Suppressor macrophage (primary cell): Measurements from ENCODE around the gene SLC17A7.
A peak's percentile ranks its signal among the peaks of the same experiment; 100 is the strongest.
"Not testable (repeated sequence)": the region's sequence is repeated elsewhere in the genome, so short reads cannot be mapped to it uniquely, and the experiment has no call there.

Experiments used
- DNase-seq, 4 experiments: peaks; one replicate each; pipeline ENCODE4 v3.0.0-alpha.2; 2020 to 2022

Gene SLC17A7

GRCh38 chr19:49469828-49470614, 28.7 kb upstream of the SLC17A7 start:
- peak; percentile 31 to 76 (median 66) for DNase-seq

- DNase-seq, result peak in 3 of 4 experiments; percentile 28 to 40 (median 37)
These were observed 27.6 kb upstream of the SLC17A7 start for GRCh38 chr19:49468746-49469447.

GRCh38 chr19:49468199-49468598, 26.9 kb upstream of the SLC17A7 start:
- DNase-seq, result no peak

GRCh38 chr19:49465371-49465770, 24.0 kb upstream of the SLC17A7 start:
- DNase-seq, result no peak

GRCh38 chr19:49463960-49464740, 22.8 kb upstream of the SLC17A7 start:
- no peak for DNase-seq

- no peak for DNase-seq
These were observed 21.2 kb upstream of the SLC17A7 start for GRCh38 chr19:49462492-49462891.

GRCh38 chr19:49461656-49462055, 20.3 kb upstream of the SLC17A7 start:
- no peak for DNase-seq

GRCh38 chr19:49461130-49461529, 19.8 kb upstream of the SLC17A7 start:
- DNase-seq, result not testable (repeated sequence)

GRCh38 chr19:49459388-49459787, 18.1 kb upstream of the SLC17A7 start:
- no peak for DNase-seq

- DNase-seq, result no peak
These were observed 17.2 kb upstream of the SLC17A7 start for GRCh38 chr19:49458567-49458903.

- peak in 1 of 4 experiments; percentile 25 for DNase-seq
These were observed 15.0 kb upstream of the SLC17A7 start for GRCh38 chr19:49456326-49456725.

GRCh38 chr19:49455773-49456172, 14.4 kb upstream of the SLC17A7 start:
- no peak for DNase-seq

GRCh38 chr19:49453757-49454240, 12.5 kb upstream of the SLC17A7 start:
- peak in 2 of 4 experiments; percentile 28 to 37 for DNase-seq

GRCh38 chr19:49453013-49453756, 11.9 kb upstream of the SLC17A7 start, which contains the start of gene ALDH16A1:
Gene ALDH16A1 (plus strand): TSS chr19:49453225. CDS start chr19:49453332, 107 bp downstream.
- peak; percentile 98 to 100 (median 99) for DNase-seq

- DNase-seq, result peak; percentile 97 to 100 (median 98)
These were observed 10.3 kb upstream of the SLC17A7 start, which contains the start of gene PIH1D1 for GRCh38 chr19:49451430-49452181. Gene PIH1D1 (minus strand): TSS chr19:49451814. CDS start chr19:49451574, 240 bp downstream.

- no peak for DNase-seq
These were observed 9.1 kb upstream of the SLC17A7 start for GRCh38 chr19:49450405-49450804.

- DNase-seq, result no peak
These were observed 7.1 kb upstream of the SLC17A7 start for GRCh38 chr19:49448432-49448786.

GRCh38 chr19:49447485-49448431, 6.4 kb upstream of the SLC17A7 start:
- no peak for DNase-seq

GRCh38 chr19:49445997-49446396, 4.7 kb upstream of the SLC17A7 start:
- DNase-seq, result peak in 2 of 4 experiments; percentile 16 to 22

GRCh38 chr19:49444100-49444700, 2.9 kb upstream of the SLC17A7 start:
- DNase-seq, result not testable (repeated sequence)
